Right atrium auricular region (tissue), 2 donors: Measurements from ENCODE around the gene DCLRE1B. TPM values are rescaled to one million over a fixed set of nuclear protein-coding genes. Genes with fewer than 3 reads are reported as not detected.

Experiments used
- DNase-seq: peaks from one replicate; pipeline ENCODE4 v3.0.0-alpha.2; 2019; ENCODE audit warnings: low spot score
- H3K27ac ChIP-seq, 2 donors: fragments of 200-600 bp; sonication (generic); 1 replicate in 1 of 2; 2 replicates in 1 of 2; pipeline ENCODE4 v1.5.1; 2016 to 2019
- H3K27me3 ChIP-seq, 2 donors: fragments of 200-600 bp; sonication (generic); one replicate each; pipeline versions ENCODE4 v1.5.1 to v1.6.0; 2017 to 2019
- H3K36me3 ChIP-seq: fragments of 200-600 bp; sonication (generic); one replicate; pipeline ENCODE4 v1.5.1; 2016
- H3K4me1 ChIP-seq, 2 donors: fragments of 200-600 bp; sonication (generic); one replicate each; pipeline versions ENCODE4 v1.5.1 to v1.6.0; 2017 to 2019
- H3K4me3 ChIP-seq, 2 donors: fragments of 200-600 bp; sonication (generic); 1 replicate in 1 of 2; 2 replicates in 1 of 2; pipeline ENCODE4 v1.5.1; 2017 to 2019; ENCODE audit warnings: mild to moderate bottlenecking in 1 of 2, moderate library complexity in 1 of 2
- H3K9me3 ChIP-seq, 2 donors: fragments of 200-600 bp; sonication (generic); one replicate each; pipeline ENCODE4 v1.5.1; 2019
- total RNA-seq, 2 donors: library from RNA; depleted of rRNA; stranded (reverse); fragments of >200 nt; gene quantifications; one replicate each; pipeline ENCODE4 v1.1.0, GENCODE V29; 2016
- TF ChIP-seq, protein P1 (sequence below), 2 donors: fragments of 200-600 bp; sonication (generic); IDR thresholded peaks; one replicate each; pipeline ENCODE4 v1.5.1; 2019; ENCODE audit warnings: antibody characterized with exemption in 2 of 2

DCLRE1B gene
- total RNA-seq, 2 donors from 2014 or later, result 1.4 to 2.4 TPM

DNA sequence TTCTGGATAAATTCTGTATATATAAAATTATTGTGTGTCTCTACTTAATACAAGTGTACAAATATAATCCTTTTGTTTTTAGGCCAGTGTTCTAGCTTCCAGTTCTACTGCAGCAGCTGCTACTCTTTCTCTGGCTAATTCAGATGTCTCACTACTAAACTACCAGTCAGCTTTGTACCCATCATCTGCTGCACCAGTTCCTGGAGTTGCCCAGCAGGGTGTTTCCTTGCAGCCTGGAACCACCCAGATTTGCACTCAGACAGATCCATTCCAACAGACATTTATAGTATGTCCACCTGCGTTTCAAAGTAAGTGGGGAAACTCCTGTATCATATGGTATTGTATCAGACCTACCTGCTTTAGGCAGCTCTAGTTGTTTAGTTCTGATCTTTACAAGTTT is 52.9 kb downstream of the DCLRE1B start:
- TF ChIP-seq, protein P1, sequence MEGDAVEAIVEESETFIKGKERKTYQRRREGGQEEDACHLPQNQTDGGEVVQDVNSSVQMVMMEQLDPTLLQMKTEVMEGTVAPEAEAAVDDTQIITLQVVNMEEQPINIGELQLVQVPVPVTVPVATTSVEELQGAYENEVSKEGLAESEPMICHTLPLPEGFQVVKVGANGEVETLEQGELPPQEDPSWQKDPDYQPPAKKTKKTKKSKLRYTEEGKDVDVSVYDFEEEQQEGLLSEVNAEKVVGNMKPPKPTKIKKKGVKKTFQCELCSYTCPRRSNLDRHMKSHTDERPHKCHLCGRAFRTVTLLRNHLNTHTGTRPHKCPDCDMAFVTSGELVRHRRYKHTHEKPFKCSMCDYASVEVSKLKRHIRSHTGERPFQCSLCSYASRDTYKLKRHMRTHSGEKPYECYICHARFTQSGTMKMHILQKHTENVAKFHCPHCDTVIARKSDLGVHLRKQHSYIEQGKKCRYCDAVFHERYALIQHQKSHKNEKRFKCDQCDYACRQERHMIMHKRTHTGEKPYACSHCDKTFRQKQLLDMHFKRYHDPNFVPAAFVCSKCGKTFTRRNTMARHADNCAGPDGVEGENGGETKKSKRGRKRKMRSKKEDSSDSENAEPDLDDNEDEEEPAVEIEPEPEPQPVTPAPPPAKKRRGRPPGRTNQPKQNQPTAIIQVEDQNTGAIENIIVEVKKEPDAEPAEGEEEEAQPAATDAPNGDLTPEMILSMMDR (IDR thresholded peaks at IDR 0.05), result no peak

DNA sequence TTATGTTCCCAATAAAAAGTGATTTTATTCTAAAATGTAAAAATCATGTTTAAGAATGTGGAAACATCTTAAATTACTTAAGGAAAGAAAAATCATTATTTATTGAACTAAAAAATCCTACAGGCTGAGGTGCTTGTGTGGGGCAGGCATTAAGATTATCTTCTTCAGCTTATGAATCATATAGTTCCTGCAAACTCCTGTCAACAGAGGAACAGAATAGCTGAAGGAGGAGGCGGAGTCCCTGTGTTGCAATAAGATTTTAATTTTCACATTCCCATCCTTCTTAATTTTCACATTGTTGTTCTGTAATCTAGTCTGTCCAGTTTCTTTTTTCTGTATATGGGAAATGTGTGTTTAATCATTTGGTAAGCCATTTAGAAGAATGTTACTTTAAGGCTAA is 53.6 kb downstream of the DCLRE1B start:
- H3K4me1 ChIP-seq, result no peaks in the 10 kb centered on the region
- peaks cover 66% of the 10 kb centered on the region for H3K36me3 ChIP-seq
- H3K4me3 ChIP-seq, result no peak overlapping the region
- no peak for DNase-seq
- TF ChIP-seq, protein P1 (IDR thresholded peaks at IDR 0.05), result no peak
- no peaks in the 10 kb centered on the region for H3K9me3 ChIP-seq
- no peaks in the 10 kb centered on the region for H3K27me3 ChIP-seq
- no peak overlapping the region for H3K27ac ChIP-seq

More for the DNA sequence above, 52.9 kb downstream of the DCLRE1B start:
- H3K27me3 ChIP-seq, result no peaks in the 10 kb centered on the region
- H3K27ac ChIP-seq, result no peak overlapping the region
- H3K4me3 ChIP-seq, result no peak overlapping the region
- H3K9me3 ChIP-seq, result no peaks in the 10 kb centered on the region
- peaks cover 58% of the 10 kb centered on the region for H3K36me3 ChIP-seq
- no peaks in the 10 kb centered on the region for H3K4me1 ChIP-seq
- no peak for DNase-seq

DNA sequence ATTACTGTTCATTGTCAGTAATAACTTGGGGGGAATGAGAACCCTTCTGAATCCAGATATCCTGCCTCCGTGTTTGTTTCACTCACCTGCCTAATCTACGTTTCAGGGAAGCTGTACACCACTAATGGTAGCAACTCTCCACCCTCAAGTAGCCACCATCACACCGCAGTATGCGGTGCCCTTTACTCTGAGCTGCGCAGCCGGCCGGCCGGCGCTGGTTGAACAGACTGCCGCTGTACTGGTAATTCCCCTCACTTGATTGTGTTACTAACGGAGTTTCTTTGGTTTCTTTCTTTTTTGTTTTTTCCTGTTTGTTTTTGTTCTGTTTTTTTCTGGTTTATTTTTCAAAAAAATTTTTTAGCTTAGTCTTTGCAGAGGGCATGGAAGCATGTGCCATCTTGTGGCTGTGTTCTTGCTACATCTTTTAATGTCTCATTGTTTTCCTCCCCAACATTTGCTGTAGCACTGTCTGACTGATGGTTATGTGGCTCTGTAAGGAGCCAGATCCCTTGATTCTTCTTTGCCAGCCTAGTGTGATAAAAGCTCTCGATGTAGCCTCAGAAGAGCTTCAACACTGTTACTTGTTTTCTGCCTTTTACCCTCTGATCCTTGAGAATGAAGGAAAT is 58.3 kb downstream of the DCLRE1B start:
- DNase-seq, result no peak
- Histone ChIP-seq H3K4me1 (no peaks in the 10 kb centered on the region), H3K36me3 (peaks cover 71% of the 10 kb centered on the region), H3K9me3 (no peaks in the 10 kb centered on the region), H3K27me3 (no peaks in the 10 kb centered on the region), H3K27ac (no peak overlapping the region), H3K4me3 (no peak overlapping the region)
- TF ChIP-seq, protein P1 (IDR thresholded peaks at IDR 0.05), result peak in 1 of 2 donors; percentile 26

Other genes with a start within 250 kb of the DCLRE1B start
- gene PHTF1, start 145.8 kb upstream of the DCLRE1B start, total RNA-seq, result 10 to 100 TPM in 1 of 2 donors, 1 to 10 TPM in 1; 8.6 to 12.4 TPM
- 10 to 100 TPM in 1 of 2 donors, 1 to 10 TPM in 1; 9.6 to 13.9 TPM for gene RSBN1, start 92.8 kb upstream of the DCLRE1B start, total RNA-seq
- gene PTPN22, start 33.6 kb upstream of the DCLRE1B start, total RNA-seq, result 1 to 10 TPM in 1 of 2 donors, under 1 TPM in 1; 0.33 to 2.0 TPM
- gene BCL2L15, start 17.7 kb upstream of the DCLRE1B start, total RNA-seq, result under 1 TPM in 1 of 2 donors, not detected in 1; 0.08 TPM
- gene AP4B1, start 527 bp upstream of the DCLRE1B start, total RNA-seq, result 1 to 10 TPM; 8.3 to 9.6 TPM
- gene HIPK1, start 24.0 kb downstream of the DCLRE1B start, total RNA-seq, result 10 to 100 TPM; 50.1 to 58.1 TPM
- gene OLFML3, start 74.1 kb downstream of the DCLRE1B start, total RNA-seq, result 10 to 100 TPM; 22.4 to 28.6 TPM
- not detected for gene SYT6, start 248.5 kb downstream of the DCLRE1B start, total RNA-seq